ENCODE data around the gene NUBPL. TPM values are rescaled to one million over a fixed set of nuclear protein-coding genes. Genes with fewer than 3 reads are reported as not detected.

Gene NUBPL
- polyA plus RNA-seq, 1 experiment: 9.3 TPM

DNA sequence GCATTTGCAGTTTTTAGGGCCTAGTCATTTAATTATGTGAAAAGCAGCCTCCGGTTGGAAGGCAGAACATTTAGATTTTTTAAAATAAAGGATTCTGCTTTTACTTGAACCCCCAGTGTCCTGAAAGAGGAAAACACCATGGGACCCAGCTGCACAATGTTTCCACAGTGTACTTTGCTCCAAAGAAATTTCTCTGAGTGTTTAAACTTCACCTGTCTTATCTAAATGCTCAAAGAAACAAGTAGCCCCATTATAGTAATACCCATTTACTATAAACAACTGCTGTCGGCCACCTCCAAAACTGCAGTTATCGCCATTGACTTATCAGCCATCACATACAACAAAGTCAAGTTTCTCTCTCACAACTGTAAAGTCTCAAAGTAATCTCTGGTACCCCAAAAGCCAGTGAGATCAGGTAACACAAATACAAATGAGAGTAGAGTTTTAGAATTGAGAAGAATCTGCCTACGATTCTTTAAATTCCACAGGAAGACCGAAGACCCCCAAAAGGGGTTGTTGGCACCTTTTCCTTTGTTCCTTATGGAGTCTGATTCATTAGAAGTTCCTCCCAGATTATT, 205.2 kb downstream of the NUBPL start:
- H3K27me3 ChIP-seq (ENCODE audit: control insufficient read depth, insufficient read depth, low read length): no peaks in the 10 kb centered on the region
- TF ChIP-seq CTCF (IDR thresholded peaks at IDR 0.05; ENCODE audit: low read depth, low read length): no peak
- H3K4me3 ChIP-seq (ENCODE audit: low read depth, low read length): no peak overlapping the region
- ChIA-PET CTCF (no interaction called here), POLR2A (no interaction called here)
- H3K27ac ChIP-seq (ENCODE audit: low read depth, low read length): no peak overlapping the region
- H3K9me3 ChIP-seq (ENCODE audit: control insufficient read depth, insufficient read depth, low read length): no peaks in the 10 kb centered on the region
- no peak for DNase-seq (ENCODE audit: low read depth, low spot score)

DNA sequence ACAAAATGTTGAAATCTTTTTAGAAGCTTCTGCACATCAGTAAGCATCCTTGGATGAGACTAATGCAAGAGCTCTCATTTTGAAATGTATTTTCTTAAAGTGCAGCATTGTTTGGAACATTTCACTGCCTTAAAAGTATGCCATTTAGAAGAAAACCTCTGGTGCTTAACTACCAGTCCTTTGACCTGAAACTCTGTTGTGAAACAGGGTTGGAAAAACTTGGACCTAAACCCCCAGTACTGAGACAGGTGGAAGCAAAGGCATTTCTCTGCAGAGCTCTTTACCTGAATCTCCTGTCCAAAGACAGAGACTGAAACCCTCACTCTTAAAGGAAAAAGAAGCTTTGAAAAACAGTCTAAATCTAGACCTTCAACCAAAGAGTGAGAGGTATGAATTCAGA, 207.2 kb downstream of the NUBPL start:
- no peak for TF ChIP-seq CTCF (IDR thresholded peaks at IDR 0.05; ENCODE audit: low read depth, low read length)
- H3K9me3 ChIP-seq (ENCODE audit: control insufficient read depth, insufficient read depth, low read length): no peaks in the 10 kb centered on the region
- H3K27ac ChIP-seq (ENCODE audit: low read depth, low read length): no peak overlapping the region
- POLR2A ChIA-PET: no interaction called here
- no peaks in the 10 kb centered on the region for H3K27me3 ChIP-seq (ENCODE audit: control insufficient read depth, insufficient read depth, low read length)
- H3K4me3 ChIP-seq (ENCODE audit: low read depth, low read length): no peak overlapping the region
- DNase-seq (ENCODE audit: low read depth, low spot score): no peak
- CTCF ChIA-PET: interaction anchor here (1.0 kb wide), 1 partner anchor 483 kb away, joined by 3 read pairs; no protein-coding TSS in a partner anchor

- ChIA-PET CTCF (interaction anchor here (1.2 kb wide), 1 partner anchor 11 kb away, joined by 3 read pairs; no protein-coding TSS in a partner anchor), POLR2A (no interaction called here)
- no peak for TF ChIP-seq CTCF (IDR thresholded peaks at IDR 0.05; ENCODE audit: low read depth, low read length)
- H3K27me3 ChIP-seq (ENCODE audit: control insufficient read depth, insufficient read depth, low read length): no peaks in the 10 kb centered on the region
- H3K27ac ChIP-seq (ENCODE audit: low read depth, low read length): no peak overlapping the region
- no peaks in the 10 kb centered on the region for H3K9me3 ChIP-seq (ENCODE audit: control insufficient read depth, insufficient read depth, low read length)
- DNase-seq (ENCODE audit: low read depth, low spot score): no peak
- H3K4me3 ChIP-seq (ENCODE audit: low read depth, low read length): no peak overlapping the region
Measured at GRCh38 chr14:31770271-31770670, 209.1 kb downstream of the NUBPL start.

DNA sequence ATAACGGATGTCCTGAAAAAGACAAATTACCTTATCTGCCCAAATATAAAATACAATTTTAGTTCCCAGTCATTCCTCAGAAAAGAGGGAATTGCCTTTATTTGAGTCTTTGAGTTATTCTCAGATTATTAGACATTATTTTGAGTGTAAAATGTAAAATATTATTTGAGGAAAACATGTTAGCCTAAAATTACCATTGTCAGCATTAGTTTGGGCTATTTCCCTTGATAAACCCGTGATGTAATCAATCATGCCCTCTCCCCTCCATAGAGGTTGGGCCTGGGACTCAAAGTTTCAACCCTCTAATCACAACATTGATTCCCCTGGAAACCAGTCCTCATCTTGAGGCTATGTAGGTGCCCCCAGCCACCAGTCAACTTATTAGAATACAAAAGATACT, 213.4 kb downstream of the NUBPL start:
- no peak for DNase-seq (ENCODE audit: low read depth, low spot score)
- POLR2A ChIA-PET: no interaction called here
- Histone ChIP-seq H3K27ac (ENCODE audit: low read depth, low read length) (no peak overlapping the region), H3K9me3 (ENCODE audit: control insufficient read depth, insufficient read depth, low read length) (no peaks in the 10 kb centered on the region), H3K4me3 (ENCODE audit: low read depth, low read length) (no peak overlapping the region), H3K27me3 (ENCODE audit: control insufficient read depth, insufficient read depth, low read length) (no peaks in the 10 kb centered on the region)
- CTCF ChIA-PET: no interaction called here
- TF ChIP-seq CTCF (IDR thresholded peaks at IDR 0.05; ENCODE audit: low read depth, low read length): no peak

- DNase-seq (ENCODE audit: low read depth, low spot score): no peak
- no peaks in the 10 kb centered on the region for H3K27me3 ChIP-seq (ENCODE audit: control insufficient read depth, insufficient read depth, low read length)
- H3K4me3 ChIP-seq (ENCODE audit: low read depth, low read length): no peak overlapping the region
- H3K9me3 ChIP-seq (ENCODE audit: control insufficient read depth, insufficient read depth, low read length): peaks cover 5% of the 10 kb centered on the region
- CTCF ChIA-PET: no interaction called here
- TF ChIP-seq CTCF (IDR thresholded peaks at IDR 0.05; ENCODE audit: low read depth, low read length): no peak
- no peak overlapping the region for H3K27ac ChIP-seq (ENCODE audit: low read depth, low read length)
- POLR2A ChIA-PET: no interaction called here
Measured at GRCh38 chr14:31777312-31777711, 216.1 kb downstream of the NUBPL start.
